Measurements from ENCODE around the gene VARS1. TPM values are rescaled to one million over a fixed set of nuclear protein-coding genes. Genes with fewer than 3 reads are reported as not detected.
"Not testable (repeated sequence)": the region's sequence is repeated elsewhere in the genome, so short reads cannot be mapped to it uniquely, and the experiment has no call there.

Gene VARS1
- 287 TPM for polyA plus RNA-seq (2012; ENCODE audit: insufficient read depth, insufficient read length, low read depth)

DNA sequence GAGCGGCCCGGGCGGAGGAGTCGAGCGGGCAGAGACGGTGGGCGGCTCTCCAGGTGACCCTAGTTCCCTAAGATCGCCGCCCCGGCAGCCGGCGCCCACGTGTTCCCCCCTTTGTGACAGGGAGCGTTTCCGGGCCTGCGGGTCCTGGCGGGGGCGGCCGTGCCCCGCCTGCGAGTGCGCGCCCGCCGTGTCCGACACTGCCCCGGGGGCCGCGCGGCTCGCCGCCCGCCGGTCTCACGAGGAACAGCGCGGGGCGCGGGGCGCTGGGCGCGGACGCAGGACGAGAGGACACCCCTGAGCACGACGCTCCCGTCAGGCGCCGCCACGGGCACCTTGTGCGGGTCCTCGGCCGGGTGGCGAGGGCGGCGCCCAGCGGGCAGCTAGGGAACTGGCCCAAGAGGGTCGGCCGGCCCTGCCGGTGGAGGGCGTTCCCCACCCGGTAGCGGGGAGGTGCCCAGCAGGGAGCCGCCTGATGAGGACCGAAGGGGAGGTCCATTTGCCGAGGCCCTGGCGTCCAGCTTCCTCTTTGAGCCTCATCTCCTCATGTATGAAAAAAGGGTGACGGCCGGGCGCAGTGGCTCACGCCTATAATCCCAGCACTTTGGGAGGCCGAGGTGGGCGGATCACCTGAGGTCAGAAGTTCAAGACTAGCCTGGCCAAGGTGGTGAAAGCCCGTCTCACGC, at the start of gene VARS1:
VARS1 (minus strand) TSS at position 137 of the 683 bp plus-strand sequence. CDS start 535 bp downstream, outside the sequence.
- DNase-seq: peak; percentile 93
- Histone ChIP-seq H3K4me1 (no peaks in the 10 kb centered on the region), H3K4me3 (ENCODE audit: low read depth, low read length) (peak within 1 kb of the TSS; percentile 100), H3K36me3 (peaks cover 31% of the 10 kb centered on the region), H3K27me3 (no peaks in the 10 kb centered on the region), H3K9me3 (no peaks in the 10 kb centered on the region)
- TF ChIP-seq, protein P1, sequence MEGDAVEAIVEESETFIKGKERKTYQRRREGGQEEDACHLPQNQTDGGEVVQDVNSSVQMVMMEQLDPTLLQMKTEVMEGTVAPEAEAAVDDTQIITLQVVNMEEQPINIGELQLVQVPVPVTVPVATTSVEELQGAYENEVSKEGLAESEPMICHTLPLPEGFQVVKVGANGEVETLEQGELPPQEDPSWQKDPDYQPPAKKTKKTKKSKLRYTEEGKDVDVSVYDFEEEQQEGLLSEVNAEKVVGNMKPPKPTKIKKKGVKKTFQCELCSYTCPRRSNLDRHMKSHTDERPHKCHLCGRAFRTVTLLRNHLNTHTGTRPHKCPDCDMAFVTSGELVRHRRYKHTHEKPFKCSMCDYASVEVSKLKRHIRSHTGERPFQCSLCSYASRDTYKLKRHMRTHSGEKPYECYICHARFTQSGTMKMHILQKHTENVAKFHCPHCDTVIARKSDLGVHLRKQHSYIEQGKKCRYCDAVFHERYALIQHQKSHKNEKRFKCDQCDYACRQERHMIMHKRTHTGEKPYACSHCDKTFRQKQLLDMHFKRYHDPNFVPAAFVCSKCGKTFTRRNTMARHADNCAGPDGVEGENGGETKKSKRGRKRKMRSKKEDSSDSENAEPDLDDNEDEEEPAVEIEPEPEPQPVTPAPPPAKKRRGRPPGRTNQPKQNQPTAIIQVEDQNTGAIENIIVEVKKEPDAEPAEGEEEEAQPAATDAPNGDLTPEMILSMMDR (IDR thresholded peaks at IDR 0.05; ENCODE audit: low read depth, low read length): peak; percentile 72

DNA sequence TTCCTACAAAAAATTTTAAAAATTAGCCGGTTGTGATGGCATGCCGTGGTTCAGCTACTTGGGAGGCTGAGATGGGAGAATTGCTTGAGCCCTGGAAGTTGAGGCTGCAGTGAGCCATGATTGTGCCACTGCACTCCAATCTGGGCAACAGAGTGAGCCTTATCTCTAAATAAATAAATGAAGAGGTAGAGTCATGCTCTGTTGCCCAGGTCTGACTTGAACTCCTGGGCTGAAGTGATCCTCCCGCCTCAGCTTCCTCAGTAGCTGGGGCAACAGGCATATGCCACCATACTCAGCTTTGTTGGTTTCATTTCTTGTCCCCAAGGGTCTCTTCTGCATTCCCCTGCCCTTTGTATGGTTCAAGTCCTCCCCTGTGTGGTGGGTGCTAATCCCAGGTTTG, 49.0 kb upstream of the VARS1 start:
- no peaks in the 10 kb centered on the region for H3K9me3 ChIP-seq
- H3K4me1 ChIP-seq: no peaks in the 10 kb centered on the region
- no peak overlapping the region for H3K4me3 ChIP-seq (ENCODE audit: low read depth, low read length)
- peaks cover 9% of the 10 kb centered on the region for H3K36me3 ChIP-seq
- no peaks in the 10 kb centered on the region for H3K27me3 ChIP-seq
- no peak for DNase-seq
- TF ChIP-seq, protein P1 (IDR thresholded peaks at IDR 0.05; ENCODE audit: low read depth, low read length): no peak

DNA sequence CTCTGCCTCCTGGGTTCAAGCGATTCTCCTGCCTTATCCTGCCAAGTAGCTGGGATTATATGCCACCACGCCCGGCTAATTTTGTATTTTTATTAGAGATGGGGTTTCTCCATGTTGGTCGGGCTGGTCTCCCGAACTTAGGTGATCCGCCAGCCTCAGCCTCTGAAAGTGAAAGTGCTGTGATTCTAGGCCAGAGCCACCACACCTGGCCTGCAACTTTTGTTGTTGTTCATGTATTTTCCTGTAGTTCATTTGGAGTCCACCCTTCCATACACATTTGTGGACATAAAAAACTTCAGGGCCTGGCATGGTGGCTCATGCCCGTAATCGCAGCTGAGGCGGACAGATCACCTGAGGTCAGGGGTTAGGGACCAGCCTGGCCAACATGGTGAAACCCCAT, 46.5 kb upstream of the VARS1 start:
- H3K27me3 ChIP-seq: no peaks in the 10 kb centered on the region
- no peaks in the 10 kb centered on the region for H3K4me1 ChIP-seq
- no peaks in the 10 kb centered on the region for H3K9me3 ChIP-seq
- no peak overlapping the region for H3K4me3 ChIP-seq (ENCODE audit: low read depth, low read length)
- TF ChIP-seq, protein P1 (IDR thresholded peaks at IDR 0.05; ENCODE audit: low read depth, low read length): no peak
- no peak for DNase-seq
- peaks cover 33% of the 10 kb centered on the region for H3K36me3 ChIP-seq

DNA sequence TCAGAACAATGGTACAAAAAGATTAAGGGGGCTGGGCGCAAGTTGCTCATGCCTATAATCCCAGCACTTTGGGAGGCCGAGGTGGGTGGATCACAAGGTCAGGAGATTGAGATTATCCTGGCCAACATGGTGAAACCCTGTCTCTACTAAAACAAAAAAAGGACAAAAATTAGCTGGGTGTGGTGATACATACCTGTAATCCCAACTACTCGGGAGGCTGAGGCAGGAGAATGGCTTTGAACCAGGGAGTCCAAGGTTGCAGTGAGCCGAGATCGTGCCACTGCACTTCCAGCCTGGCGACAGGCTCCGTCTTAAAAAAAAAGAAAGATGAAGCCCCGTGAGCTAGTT, 44.2 kb upstream of the VARS1 start:
- not testable (repeated sequence) for H3K4me1 ChIP-seq; H3K27me3 ChIP-seq; H3K4me3 ChIP-seq (ENCODE audit: low read depth, low read length); DNase-seq; H3K9me3 ChIP-seq
- H3K36me3 ChIP-seq: peaks cover 48% of the 10 kb centered on the region

DNA sequence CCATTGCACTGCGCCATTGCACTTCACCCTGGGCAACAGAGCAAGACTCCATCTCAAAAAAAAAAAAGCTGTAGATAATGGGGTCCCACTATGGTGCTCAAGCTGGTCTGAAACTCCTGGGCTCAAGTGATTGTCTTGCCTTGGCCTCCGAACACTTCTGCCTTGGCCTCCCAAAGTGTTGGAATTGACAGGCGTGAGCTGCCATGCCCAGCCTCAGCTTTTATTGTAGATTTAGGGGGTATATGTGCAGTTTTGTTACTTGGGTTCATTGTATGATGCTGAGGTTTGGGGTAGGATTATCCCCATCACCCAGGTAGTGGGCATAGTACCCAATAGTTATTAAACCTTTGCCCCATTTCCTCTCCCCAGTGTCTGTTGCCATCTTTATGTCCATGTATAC, 43.4 kb upstream of the VARS1 start:
- Histone ChIP-seq H3K27me3 (no peaks in the 10 kb centered on the region), H3K4me3 (ENCODE audit: low read depth, low read length) (no peak overlapping the region), H3K9me3 (no peaks in the 10 kb centered on the region), H3K4me1 (no peaks in the 10 kb centered on the region), H3K36me3 (peaks cover 48% of the 10 kb centered on the region)
- no peak for DNase-seq
- TF ChIP-seq, protein P1 (IDR thresholded peaks at IDR 0.05; ENCODE audit: low read depth, low read length): no peak

DNA sequence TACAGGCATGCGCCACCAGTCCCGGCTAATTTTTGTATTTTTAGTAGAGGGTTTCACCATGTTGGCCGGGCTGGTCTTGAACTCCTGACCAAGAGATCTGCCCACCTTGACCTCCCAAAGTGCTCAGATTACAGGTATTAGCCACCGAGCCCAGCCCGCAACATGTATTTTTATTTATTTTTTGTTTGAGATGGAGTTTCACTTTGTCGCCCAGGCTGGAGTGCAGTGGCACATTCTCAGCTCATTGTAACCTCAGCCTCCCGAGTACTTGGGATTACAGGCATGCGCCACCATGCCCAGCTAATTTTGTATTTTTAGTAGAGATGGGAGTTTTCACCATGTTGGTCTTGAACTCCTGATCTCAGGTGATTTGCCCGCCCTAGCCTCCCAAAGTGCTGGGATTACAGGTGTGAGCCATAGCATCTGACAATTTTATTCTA, 42.6 kb upstream of the VARS1 start:
- Histone ChIP-seq H3K36me3 (peaks cover 48% of the 10 kb centered on the region), H3K4me3 (ENCODE audit: low read depth, low read length) (peak overlapping the region; percentile 100)
- not testable (repeated sequence) for DNase-seq, H3K4me1 ChIP-seq, H3K27me3 ChIP-seq, H3K9me3 ChIP-seq

DNA sequence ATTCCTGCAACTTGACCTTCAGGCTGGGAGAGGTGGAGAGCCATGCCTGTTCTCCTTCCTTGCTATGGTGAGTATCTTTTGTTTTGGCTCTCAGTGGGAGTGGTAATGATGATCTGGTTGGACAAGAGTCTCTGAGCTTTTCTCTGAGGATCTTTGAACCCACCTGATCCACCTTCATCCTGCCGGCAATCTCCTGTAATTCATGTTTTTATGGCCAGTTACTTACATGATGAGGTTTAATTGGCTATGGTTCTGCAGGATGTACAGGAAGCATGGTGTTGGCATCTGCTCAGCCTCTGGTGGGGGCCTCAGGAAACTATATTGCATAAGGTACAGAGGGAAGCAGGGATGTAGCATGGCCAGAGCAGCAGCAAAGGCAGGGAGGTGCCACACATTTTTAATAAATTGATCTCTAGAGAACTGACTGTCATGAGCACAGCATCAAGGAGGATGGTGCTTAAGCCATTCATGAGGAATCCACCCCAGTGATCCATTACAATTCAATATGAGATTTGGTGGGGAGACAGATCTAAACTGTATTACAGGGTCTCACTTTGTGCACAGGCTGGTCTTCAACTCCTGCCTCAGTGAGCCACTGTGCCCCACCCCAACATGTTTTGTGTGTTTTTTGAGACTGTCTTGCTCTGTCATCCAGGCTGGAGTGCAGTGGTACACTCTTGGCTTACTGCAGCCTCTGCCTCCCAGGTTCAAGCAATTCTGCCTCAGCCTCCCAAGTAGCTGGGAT, 42.0 kb upstream of the VARS1 start:
- H3K4me3 ChIP-seq (ENCODE audit: low read depth, low read length): peak overlapping the region; percentile 100
- no peaks in the 10 kb centered on the region for H3K4me1 ChIP-seq
- H3K9me3 ChIP-seq: no peaks in the 10 kb centered on the region
- peaks cover 48% of the 10 kb centered on the region for H3K36me3 ChIP-seq
- no peak for DNase-seq
- TF ChIP-seq, protein P1 (IDR thresholded peaks at IDR 0.05; ENCODE audit: low read depth, low read length): no peak
- no peaks in the 10 kb centered on the region for H3K27me3 ChIP-seq

All from BE2C (cell line).